GM12872 (cell line): ENCODE data around the gene ETV2.

Experiments used
- TF ChIP-seq, protein P1 (sequence below): IDR thresholded peaks from 3 replicates; pipeline ENCODE4 v1.5.1; 2011; ENCODE audit warnings: low read depth, mild to moderate bottlenecking, low read length, moderate library complexity; ENCODE audit not compliant: insufficient read depth

Gene ETV2

DNA sequence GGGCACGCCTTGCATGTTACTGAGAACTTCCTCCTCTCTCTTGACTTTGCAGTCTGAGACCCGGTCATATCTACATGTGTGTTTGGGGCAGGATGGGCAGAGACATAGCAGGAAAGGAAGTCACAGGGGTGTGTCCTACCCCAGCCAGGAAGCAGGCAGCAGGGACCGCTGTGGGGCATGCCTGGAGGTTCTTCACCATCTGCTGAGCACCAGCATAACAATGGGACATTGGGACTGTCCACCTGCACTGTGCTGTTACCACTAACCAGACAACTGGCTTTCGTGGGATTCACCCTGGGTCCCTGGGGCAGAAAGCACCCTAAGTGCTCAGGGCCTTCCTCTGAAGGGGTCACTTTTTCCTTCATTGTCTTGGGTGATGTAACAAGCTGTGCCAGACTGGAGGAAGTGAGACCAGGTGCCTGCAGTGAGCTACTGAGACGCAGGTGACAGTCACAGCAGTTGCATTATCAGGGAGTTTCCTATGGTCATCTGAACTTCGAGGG lies 31.6 kb upstream of the ETV2 start:
- TF ChIP-seq, protein P1, sequence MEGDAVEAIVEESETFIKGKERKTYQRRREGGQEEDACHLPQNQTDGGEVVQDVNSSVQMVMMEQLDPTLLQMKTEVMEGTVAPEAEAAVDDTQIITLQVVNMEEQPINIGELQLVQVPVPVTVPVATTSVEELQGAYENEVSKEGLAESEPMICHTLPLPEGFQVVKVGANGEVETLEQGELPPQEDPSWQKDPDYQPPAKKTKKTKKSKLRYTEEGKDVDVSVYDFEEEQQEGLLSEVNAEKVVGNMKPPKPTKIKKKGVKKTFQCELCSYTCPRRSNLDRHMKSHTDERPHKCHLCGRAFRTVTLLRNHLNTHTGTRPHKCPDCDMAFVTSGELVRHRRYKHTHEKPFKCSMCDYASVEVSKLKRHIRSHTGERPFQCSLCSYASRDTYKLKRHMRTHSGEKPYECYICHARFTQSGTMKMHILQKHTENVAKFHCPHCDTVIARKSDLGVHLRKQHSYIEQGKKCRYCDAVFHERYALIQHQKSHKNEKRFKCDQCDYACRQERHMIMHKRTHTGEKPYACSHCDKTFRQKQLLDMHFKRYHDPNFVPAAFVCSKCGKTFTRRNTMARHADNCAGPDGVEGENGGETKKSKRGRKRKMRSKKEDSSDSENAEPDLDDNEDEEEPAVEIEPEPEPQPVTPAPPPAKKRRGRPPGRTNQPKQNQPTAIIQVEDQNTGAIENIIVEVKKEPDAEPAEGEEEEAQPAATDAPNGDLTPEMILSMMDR = no peak

DNA sequence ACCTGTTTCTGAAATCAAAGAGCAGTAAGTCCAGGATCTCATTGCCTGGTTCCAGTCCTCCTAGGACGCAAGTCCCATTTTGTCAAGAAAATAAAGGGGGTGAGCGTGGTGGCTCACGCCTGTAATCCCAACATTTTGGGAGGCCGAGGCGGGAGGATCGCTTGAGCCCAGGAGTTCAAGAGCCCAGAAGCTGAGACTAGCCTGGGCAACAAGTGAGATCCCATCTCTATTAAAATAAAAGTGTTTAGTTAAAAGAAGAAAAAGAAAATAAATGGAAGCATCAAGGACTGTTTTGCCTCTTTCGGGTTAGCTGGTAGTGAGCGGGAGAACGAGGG lies 29.4 kb upstream of the ETV2 start:
- TF ChIP-seq, protein P1 = no peak

DNA sequence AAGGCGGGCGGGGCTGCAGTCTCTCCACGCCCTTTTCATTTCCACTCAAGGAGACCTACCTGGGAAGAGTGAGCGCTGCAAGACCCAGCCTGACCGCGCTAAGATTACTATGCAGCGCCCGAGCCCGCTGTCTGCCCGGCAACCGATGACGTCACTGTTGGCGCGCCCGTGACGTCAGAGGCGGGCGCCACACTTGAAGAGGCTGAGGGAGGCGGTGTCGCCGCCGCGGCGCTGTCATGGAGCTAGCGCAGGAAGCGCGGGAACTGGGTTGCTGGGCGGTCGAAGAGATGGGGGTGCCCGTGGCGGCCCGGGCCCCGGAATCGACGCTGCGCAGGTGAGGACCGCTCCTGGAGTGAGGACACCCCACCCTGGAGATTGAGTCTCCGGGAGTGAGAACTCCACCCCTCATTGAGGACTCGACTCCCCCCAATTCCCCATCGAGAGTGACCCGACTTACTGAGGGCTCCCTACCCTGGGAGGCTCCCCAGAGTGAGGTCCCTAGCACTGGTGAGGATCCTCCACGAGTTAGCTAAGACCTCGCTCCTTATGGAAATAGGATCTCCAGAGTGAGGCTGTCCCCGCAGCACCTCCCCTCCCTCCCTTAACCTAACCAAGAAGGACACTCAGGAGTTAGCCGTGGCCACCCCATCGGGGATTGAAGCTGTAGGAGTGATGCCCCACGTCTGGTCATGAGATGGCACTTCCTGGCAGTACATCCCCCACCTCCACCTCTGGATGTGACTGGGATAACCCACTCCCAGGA lies 28.8 kb upstream of the ETV2 start, which contains the start of gene HAUS5:
TSS of gene HAUS5 (plus strand) at position 177 of the 763 bp plus-strand sequence. CDS start at position 237, 60 bp downstream.
- TF ChIP-seq, protein P1 = no peak

DNA sequence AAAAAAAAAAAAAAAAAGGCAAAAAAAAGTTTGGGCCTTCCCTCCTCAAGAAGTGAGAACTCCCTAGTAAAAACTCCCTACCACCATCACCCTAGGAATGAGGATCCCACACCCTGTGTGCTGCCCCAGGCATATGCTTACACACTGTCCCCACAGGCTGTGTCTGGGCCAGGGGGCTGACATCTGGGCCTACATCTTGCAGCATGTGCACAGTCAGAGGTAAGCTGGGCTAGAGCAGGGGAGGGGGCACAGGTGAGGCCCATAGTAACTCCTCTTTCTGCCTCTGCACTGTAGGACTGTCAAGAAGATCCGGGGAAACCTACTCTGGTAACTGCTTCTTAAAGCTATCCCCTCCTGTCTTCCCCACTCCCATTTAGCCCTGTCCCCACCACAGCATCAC lies 28.0 kb upstream of the ETV2 start:
- TF ChIP-seq, protein P1 = no peak

DNA sequence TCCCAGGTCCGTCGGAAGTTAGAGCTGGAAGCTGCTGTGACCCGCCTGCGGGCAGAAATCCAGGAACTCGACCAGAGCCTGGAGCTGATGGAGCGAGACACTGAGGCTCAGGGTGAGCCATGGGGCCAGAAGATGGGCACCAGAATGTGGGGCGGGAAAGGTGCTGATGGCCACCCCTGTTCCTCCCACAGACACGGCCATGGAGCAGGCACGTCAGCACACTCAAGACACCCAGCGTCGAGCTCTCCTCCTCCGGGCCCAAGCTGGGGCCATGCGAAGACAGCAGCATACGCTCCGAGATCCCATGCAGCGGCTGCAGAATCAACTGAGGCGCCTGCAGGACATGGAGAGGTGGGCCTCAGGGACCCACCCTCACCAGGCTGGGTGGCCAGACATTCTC lies 26.5 kb upstream of the ETV2 start:
- TF ChIP-seq, protein P1 = no peak

DNA sequence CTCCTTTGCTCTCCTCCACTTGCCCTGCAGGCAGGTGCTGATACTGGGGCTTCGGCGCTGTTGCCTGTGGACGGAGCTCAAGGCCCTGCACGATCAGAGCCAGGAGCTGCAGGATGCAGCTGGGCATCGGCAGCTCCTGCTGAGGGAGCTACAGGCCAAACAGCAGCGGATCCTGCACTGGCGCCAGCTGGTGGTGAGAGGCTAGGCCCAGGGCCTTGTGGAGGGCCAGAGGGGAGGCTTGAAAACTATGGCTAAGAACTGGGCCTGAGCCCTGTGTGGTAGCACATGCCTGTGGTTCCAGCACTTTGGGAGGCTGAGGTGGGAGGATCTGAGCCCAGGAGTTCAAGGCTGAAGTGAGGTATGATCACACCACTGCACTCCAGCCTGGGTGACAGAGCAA lies 22.7 kb upstream of the ETV2 start:
- TF ChIP-seq, protein P1 = no peak

DNA sequence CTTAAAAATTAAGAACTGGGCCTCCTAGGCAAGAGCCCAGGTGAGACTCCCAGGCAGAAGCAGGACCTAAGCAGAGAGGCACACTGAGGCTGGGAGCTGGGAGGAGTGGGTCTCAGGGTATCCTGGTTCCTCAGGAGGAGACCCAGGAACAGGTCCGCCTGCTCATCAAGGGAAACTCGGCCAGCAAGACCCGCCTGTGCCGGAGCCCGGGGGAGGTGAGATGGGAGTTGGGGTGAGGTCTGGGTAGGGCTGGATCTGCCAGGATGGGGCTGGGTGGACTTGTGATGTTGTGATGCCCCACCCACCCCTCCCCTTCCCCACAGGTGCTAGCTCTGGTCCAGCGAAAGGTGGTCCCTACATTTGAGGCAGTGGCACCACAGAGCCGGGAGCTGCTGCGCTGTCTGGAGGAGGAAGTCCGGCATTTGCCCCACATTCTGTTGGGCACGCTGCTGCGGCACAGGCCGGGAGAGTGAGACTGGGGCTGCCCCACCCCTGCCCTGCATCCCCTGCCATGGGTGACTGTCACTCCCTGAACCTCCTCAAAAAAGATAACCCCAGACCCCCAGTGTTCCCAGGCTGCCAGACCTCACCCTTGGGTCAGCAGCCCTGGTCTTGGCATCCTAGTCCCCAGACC lies 22.1 kb upstream of the ETV2 start:
- TF ChIP-seq, protein P1 = no peak
